ENCODE data around the gene SLC16A9.

DNA sequence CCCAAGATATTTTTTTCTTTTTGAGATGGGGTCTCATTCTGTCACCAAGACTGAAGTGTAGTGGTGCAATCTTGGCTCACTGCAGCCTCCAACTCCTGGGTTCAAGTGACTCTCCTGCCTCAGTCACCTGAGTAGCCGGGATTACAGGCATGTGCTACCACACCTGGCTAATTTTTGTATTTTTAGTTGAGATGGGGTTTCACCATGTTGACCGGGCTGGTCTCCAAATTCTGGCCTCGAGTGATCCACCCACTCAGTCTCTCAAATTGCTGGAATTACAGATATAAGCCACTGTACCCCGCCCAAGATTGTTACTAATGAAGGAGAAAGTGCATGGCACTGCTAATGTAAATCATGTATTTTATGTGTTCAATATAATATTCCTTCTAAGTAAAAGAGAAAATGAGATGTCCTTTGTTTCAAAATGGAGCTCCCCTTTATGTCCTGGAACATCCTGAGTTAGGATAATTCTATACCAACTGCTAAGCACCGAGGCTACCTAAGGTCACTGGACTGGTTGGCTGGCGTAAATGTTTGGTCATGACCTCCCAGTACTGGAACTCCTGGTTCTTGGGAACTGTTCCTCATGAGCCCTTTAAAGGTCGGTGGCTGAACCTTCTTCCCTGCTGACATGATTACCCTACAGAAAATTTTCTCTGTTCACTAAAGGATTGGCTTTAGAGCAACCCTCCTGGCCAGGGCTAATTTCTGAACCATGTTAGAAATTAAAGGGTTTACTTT lies 59.9 kb downstream of the SLC16A9 start:
- TF ChIP-seq, protein P1, sequence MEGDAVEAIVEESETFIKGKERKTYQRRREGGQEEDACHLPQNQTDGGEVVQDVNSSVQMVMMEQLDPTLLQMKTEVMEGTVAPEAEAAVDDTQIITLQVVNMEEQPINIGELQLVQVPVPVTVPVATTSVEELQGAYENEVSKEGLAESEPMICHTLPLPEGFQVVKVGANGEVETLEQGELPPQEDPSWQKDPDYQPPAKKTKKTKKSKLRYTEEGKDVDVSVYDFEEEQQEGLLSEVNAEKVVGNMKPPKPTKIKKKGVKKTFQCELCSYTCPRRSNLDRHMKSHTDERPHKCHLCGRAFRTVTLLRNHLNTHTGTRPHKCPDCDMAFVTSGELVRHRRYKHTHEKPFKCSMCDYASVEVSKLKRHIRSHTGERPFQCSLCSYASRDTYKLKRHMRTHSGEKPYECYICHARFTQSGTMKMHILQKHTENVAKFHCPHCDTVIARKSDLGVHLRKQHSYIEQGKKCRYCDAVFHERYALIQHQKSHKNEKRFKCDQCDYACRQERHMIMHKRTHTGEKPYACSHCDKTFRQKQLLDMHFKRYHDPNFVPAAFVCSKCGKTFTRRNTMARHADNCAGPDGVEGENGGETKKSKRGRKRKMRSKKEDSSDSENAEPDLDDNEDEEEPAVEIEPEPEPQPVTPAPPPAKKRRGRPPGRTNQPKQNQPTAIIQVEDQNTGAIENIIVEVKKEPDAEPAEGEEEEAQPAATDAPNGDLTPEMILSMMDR (IDR thresholded peaks at IDR 0.05): no peak
- TF ChIP-seq POLR2A (IDR thresholded peaks at IDR 0.05) (no peak), EP300 (IDR thresholded peaks at IDR 0.05) (no peak)
